K562 (cell line): ENCODE measurements around the gene RAB3GAP2. TPM values are rescaled to one million over a fixed set of nuclear protein-coding genes. Genes with fewer than 3 reads are reported as not detected.

Experiments
- BCOR ChIP-seq: fragments of 450-650 bp; IDR thresholded peaks from 2 replicates; pipeline ENCODE4 v1.6.1; 2016
- BRF1 ChIP-seq: IDR thresholded peaks from 3 replicates; pipeline ENCODE4 v1.6.1; 2011; ENCODE audit warnings: borderline replicate concordance, mild to moderate bottlenecking; ENCODE audit not compliant: insufficient read length; ENCODE audit errors: extremely low read depth
- CSDE1 ChIP-seq, 2 experiments: fragments of 450-650 bp; IDR thresholded peaks; 2 replicates each; pipeline ENCODE4 v1.6.1; 2016; ENCODE audit warnings: mild to moderate bottlenecking in 1 of 2
- CTBP1 ChIP-seq: fragments of 450-650 bp; IDR thresholded peaks from 2 replicates; pipeline ENCODE4 v1.6.1; 2016; ENCODE audit warnings: borderline replicate concordance
- DACH1 ChIP-seq: fragments of 450-650 bp; IDR thresholded peaks from 2 replicates; pipeline ENCODE4 v1.6.1; 2018; ENCODE audit not compliant: partially characterized antibody
- DPF2 ChIP-seq: fragments of 450-650 bp; IDR thresholded peaks from 2 replicates; pipeline ENCODE4 v1.6.1; 2016
- EZH2 ChIP-seq: IDR thresholded peaks from 2 replicates; pipeline ENCODE4 v1.6.1; 2012; ENCODE audit warnings: low read depth, mild to moderate bottlenecking, inconsistent platforms, low read length, borderline replicate concordance
- HDAC8 ChIP-seq: fragments of 450-650 bp; IDR thresholded peaks from 2 replicates; pipeline ENCODE4 v1.6.1; 2016; ENCODE audit warnings: mild to moderate bottlenecking, missing genetic modification characterization, moderate library complexity, missing compliant biosample characterization
- HNRNPL ChIP-seq: fragments of 200-400 bp; formaldehyde crosslinking; IDR thresholded peaks from 2 replicates; pipeline ENCODE4 v1.6.1; 2017; ENCODE audit warnings: low read depth, mild to moderate bottlenecking, low read length
- JUNB ChIP-seq: fragments of 450-650 bp; formaldehyde crosslinking; conservative IDR thresholded peaks from 2 replicates; pipeline ENCODE4 v1.4.0; 2020; ENCODE audit warnings: mild to moderate bottlenecking
- KDM1A ChIP-seq, 2 experiments: fragments of 450-650 bp; IDR thresholded peaks; 2 replicates each; pipeline ENCODE4 v1.6.1; 2016; ENCODE audit warnings: mild to moderate bottlenecking in 2 of 2
- KLF6 ChIP-seq: fragments of 250-450 bp; sonication (Bioruptor Pico); IDR thresholded peaks from 2 replicates; pipeline ENCODE4 v1.4.0; 2020; ENCODE audit warnings: mild to moderate bottlenecking, moderate library complexity, borderline replicate concordance
- POLR2A ChIP-seq: fragments of 450-650 bp; conservative IDR thresholded peaks from 2 replicates; pipeline ENCODE4 v1.6.1; 2016
- PPARD ChIP-seq: fragments of 250-450 bp; sonication (Bioruptor Pico); IDR thresholded peaks from 2 replicates; pipeline ENCODE4 v1.8.0; 2022; ENCODE audit warnings: inconsistent platforms, mild to moderate bottlenecking, moderate library complexity
- RB1 ChIP-seq: fragments of 450-650 bp; IDR thresholded peaks from 2 replicates; pipeline ENCODE4 v1.6.1; 2017; ENCODE audit warnings: low read depth, mild to moderate bottlenecking
- RBM14 ChIP-seq: fragments of 200-400 bp; formaldehyde crosslinking; IDR thresholded peaks from 2 replicates; pipeline ENCODE4 v1.6.1; 2018; ENCODE audit warnings: low read depth, mild to moderate bottlenecking, low read length, moderate library complexity, borderline replicate concordance; ENCODE audit not compliant: insufficient read depth
- SMAD2 ChIP-seq: fragments of 150-350 bp; IDR thresholded peaks from 2 replicates; pipeline ENCODE4 v1.6.1; 2014; ENCODE audit warnings: low read depth, mild to moderate bottlenecking, low read length
- SMARCE1 ChIP-seq: fragments of 450-650 bp; IDR thresholded peaks from 2 replicates; pipeline ENCODE4 v1.7.1; 2016; ENCODE audit warnings: mild to moderate bottlenecking
- SRSF1 ChIP-seq: fragments of 200-400 bp; formaldehyde crosslinking; IDR thresholded peaks from 2 replicates; pipeline ENCODE4 v1.6.1; 2017; ENCODE audit warnings: mild to moderate bottlenecking, low read depth, low read length, moderate library complexity
- STAT5B ChIP-seq: fragments of 250-450 bp; sonication (Bioruptor Pico); IDR thresholded peaks from 2 replicates; pipeline ENCODE4 v1.8.0; 2021; ENCODE audit warnings: mild to moderate bottlenecking, inconsistent platforms
- U2AF2 ChIP-seq: fragments of 200-400 bp; formaldehyde crosslinking; optimal IDR thresholded peaks from 2 replicates; pipeline ENCODE3; 2017; ENCODE audit warnings: low read depth, mild to moderate bottlenecking, low read length
- ZEB2 ChIP-seq: fragments of 450-650 bp; IDR thresholded peaks from 2 replicates; pipeline ENCODE4 v1.6.1; 2016
- ZKSCAN3 ChIP-seq: fragments of 250-450 bp; sonication (Bioruptor Pico); IDR thresholded peaks from 2 replicates; pipeline ENCODE4 v1.4.0; 2020
- ZNF174 ChIP-seq: fragments of 250-450 bp; sonication (Bioruptor Pico); IDR thresholded peaks from 2 replicates; pipeline ENCODE4 v1.4.0; 2020; ENCODE audit warnings: mild to moderate bottlenecking
- ZNF311 ChIP-seq: fragments of 250-450 bp; sonication (Bioruptor Pico); IDR thresholded peaks from 2 replicates; pipeline ENCODE4 v1.4.0; 2020; ENCODE audit warnings: mild to moderate bottlenecking, moderate library complexity
- polyA plus RNA-seq, 8 experiments: library from polyadenylated mRNA; depleted of rRNA in 4 of 8; stranded (reverse) in 5 of 8; unstranded in 3 of 8; fragments of >200 nt; fragmentation: Nextera tagmentation in 2 of 8; fragmentation: Illumina TruSeq in 1 of 8; extraction: Ambion mirVana in 2 of 8; extraction: Trizol in 1 of 8; gene quantifications; 2 replicates each; pipeline versions ENCODE4 v1.2.1 to v1.2.3, GENCODE V29; 2011 to 2014; ENCODE audit warnings: inconsistent platforms in 1 of 8, missing spikeins in 1 of 8
- total RNA-seq, 7 experiments: library from RNA; depleted of rRNA in 6 of 7; stranded (reverse); fragments of >200 nt in 6 of 7; fragmentation: Illumina TruSeq in 2 of 7; extraction: Trizol in 2 of 7; gene quantifications; 2 replicates each; pipeline versions ENCODE4 v1.2.1 to v1.2.3, GENCODE V29; 2011 to 2021; ENCODE audit warnings: low replicate concordance in 1 of 7
- TF ChIP-seq, protein P1 (sequence below): fragments of 250-450 bp; sonication (Bioruptor Pico); IDR thresholded peaks from 2 replicates; pipeline ENCODE4 v1.8.0; 2021; ENCODE audit warnings: moderate library complexity, mild to moderate bottlenecking, inconsistent platforms
- TF ChIP-seq, protein P2 (sequence below): fragments of 250-450 bp; sonication (Bioruptor Pico); IDR thresholded peaks from 2 replicates; pipeline ENCODE4 v1.8.0; 2021; ENCODE audit warnings: moderate library complexity, mild to moderate bottlenecking, inconsistent platforms
- TF ChIP-seq, protein P3 (sequence below): sonication (generic); formaldehyde crosslinking; IDR thresholded peaks from 2 replicates; pipeline ENCODE4 v1.8.1; 2023; ENCODE audit warnings: mild to moderate bottlenecking, missing genetic modification reagents
- TF ChIP-seq, protein P4 (sequence below): fragments of 450-650 bp; formaldehyde crosslinking; IDR thresholded peaks from 2 replicates; pipeline ENCODE4 v1.4.0; 2020; ENCODE audit warnings: mild to moderate bottlenecking, moderate library complexity

The RAB3GAP2 gene
- total and polyA plus RNA-seq, 9 of the 15 experiments (the other 6 are each of a cell fraction or from before 2014, with no cell fraction given): 14.1 to 69.1 (median 32.2) TPM

DNA sequence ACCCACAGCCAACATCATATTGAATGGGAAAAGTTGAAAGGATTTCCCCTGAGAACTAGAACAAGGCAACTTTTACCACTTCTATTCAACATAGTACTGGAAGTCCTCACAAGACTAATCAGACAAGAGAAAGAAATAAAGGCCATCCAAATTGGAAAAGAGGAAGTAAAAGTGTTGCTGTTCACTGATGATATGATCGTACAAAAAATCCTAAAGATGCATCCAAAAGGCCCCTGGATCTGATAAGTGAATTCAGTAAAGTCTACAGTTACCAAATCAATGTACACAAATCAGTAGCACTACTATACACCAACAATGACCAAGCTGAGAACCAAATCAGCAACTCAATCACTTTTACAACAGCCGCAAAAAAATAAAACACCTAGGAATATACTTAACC is 28.3 kb downstream of the RAB3GAP2 start (continued):
- TF ChIP-seq RB1: no peak
- TF ChIP-seq BCOR: no peak
- TF ChIP-seq JUNB (CRISPR knock-in tag): no peak
- peak; percentile 79 to 81 for TF ChIP-seq KDM1A (IDR thresholded peaks at IDR 0.05)
- no peak for TF ChIP-seq HNRNPL
- peak; percentile 69; the same call in 1 of the 2 replicates for TF ChIP-seq CTBP1
- no peak for TF ChIP-seq RBM14
- TF ChIP-seq SRSF1: no peak
- TF ChIP-seq, protein P1, sequence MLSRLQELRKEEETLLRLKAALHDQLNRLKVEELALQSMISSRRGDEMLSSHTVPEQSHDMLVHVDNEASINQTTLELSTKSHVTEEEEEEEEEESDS (CRISPR knock-in tag): no peak
- TF ChIP-seq STAT5B (CRISPR knock-in tag): no peak
- no peak for TF ChIP-seq POLR2A
- no peak for TF ChIP-seq EZH2
- TF ChIP-seq, protein P2, sequence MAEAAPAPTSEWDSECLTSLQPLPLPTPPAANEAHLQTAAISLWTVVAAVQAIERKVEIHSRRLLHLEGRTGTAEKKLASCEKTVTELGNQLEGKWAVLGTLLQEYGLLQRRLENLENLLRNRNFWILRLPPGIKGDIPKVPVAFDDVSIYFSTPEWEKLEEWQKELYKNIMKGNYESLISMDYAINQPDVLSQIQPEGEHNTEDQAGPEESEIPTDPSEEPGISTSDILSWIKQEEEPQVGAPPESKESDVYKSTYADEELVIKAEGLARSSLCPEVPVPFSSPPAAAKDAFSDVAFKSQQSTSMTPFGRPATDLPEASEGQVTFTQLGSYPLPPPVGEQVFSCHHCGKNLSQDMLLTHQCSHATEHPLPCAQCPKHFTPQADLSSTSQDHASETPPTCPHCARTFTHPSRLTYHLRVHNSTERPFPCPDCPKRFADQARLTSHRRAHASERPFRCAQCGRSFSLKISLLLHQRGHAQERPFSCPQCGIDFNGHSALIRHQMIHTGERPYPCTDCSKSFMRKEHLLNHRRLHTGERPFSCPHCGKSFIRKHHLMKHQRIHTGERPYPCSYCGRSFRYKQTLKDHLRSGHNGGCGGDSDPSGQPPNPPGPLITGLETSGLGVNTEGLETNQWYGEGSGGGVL (CRISPR knock-in tag): no peak
- TF ChIP-seq, protein P3, sequence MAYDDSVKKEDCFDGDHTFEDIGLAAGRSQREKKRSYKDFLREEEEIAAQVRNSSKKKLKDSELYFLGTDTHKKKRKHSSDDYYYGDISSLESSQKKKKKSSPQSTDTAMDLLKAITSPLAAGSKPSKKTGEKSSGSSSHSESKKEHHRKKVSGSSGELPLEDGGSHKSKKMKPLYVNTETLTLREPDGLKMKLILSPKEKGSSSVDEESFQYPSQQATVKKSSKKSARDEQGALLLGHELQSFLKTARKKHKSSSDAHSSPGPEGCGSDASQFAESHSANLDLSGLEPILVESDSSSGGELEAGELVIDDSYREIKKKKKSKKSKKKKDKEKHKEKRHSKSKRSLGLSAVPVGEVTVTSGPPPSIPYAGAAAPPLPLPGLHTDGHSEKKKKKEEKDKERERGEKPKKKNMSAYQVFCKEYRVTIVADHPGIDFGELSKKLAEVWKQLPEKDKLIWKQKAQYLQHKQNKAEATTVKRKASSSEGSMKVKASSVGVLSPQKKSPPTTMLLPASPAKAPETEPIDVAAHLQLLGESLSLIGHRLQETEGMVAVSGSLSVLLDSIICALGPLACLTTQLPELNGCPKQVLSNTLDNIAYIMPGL: no peak
- TF ChIP-seq SMAD2: no peak
- no peak for TF ChIP-seq ZNF311 (CRISPR knock-in tag)
- TF ChIP-seq ZNF174 (CRISPR knock-in tag): no peak
- TF ChIP-seq ZEB2: no peak
- TF ChIP-seq U2AF2: no peak
- TF ChIP-seq DPF2: peak; percentile 55
- TF ChIP-seq ZKSCAN3 (CRISPR knock-in tag): no peak
- TF ChIP-seq CSDE1 (IDR thresholded peaks at IDR 0.05): no peak
- TF ChIP-seq BRF1: no peak
- TF ChIP-seq, protein P4, sequence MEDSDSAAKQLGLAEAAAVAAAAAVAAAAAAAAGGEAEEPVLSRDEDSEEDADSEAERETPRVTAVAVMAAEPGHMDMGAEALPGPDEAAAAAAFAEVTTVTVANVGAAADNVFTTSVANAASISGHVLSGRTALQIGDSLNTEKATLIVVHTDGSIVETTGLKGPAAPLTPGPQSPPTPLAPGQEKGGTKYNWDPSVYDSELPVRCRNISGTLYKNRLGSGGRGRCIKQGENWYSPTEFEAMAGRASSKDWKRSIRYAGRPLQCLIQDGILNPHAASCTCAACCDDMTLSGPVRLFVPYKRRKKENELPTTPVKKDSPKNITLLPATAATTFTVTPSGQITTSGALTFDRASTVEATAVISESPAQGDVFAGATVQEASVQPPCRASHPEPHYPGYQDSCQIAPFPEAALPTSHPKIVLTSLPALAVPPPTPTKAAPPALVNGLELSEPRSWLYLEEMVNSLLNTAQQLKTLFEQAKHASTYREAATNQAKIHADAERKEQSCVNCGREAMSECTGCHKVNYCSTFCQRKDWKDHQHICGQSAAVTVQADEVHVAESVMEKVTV (CRISPR knock-in tag): no peak
- TF ChIP-seq DACH1: no peak
- peak; percentile 79 for TF ChIP-seq SMARCE1
- no peak for TF ChIP-seq PPARD
- TF ChIP-seq HDAC8 (tag): no peak
- no peak for TF ChIP-seq KLF6 (CRISPR knock-in tag)
